Medulla oblongata (tissue), 1 donor: ENCODE measurements around the gene AP5S1.
"Not testable (repeated sequence)": the region's sequence is repeated elsewhere in the genome, so short reads cannot be mapped to it uniquely, and the experiment has no call there.

Source experiments
- DNase-seq: peaks from one replicate; pipeline ENCODE4 v3.0.0-alpha.2; 2015; ENCODE audit errors: extremely low spot score

The AP5S1 gene

GRCh38 chr20:3812259-3812681 is 8.1 kb upstream of the AP5S1 start:
- no peak for DNase-seq

- DNase-seq: no peak
Observed at GRCh38 chr20:3812975-3813847, 7.1 kb upstream of the AP5S1 start.

- no peak for DNase-seq
Observed at GRCh38 chr20:3813848-3814581, 6.3 kb upstream of the AP5S1 start.

- no peak for DNase-seq
Observed at GRCh38 chr20:3814928-3815495, 5.3 kb upstream of the AP5S1 start.

GRCh38 chr20:3815703-3816315 is 4.5 kb upstream of the AP5S1 start:
- DNase-seq: no peak

- peak; percentile 65 for DNase-seq
Observed at GRCh38 chr20:3818155-3819151, 1.9 kb upstream of the AP5S1 start.

GRCh38 chr20:3819411-3820047 is 818 bp upstream of the AP5S1 start:
- no peak for DNase-seq

GRCh38 chr20:3820901-3821727 is 767 bp downstream of the AP5S1 start:
- no peak for DNase-seq

- no peak for DNase-seq
Observed at GRCh38 chr20:3821996-3822395, 1.6 kb downstream of the AP5S1 start.

GRCh38 chr20:3823881-3824280 is 3.5 kb downstream of the AP5S1 start:
- no peak for DNase-seq

- DNase-seq: no peak
Observed at GRCh38 chr20:3825526-3825925, 5.2 kb downstream of the AP5S1 start.

- DNase-seq: no peak
Observed at GRCh38 chr20:3826420-3826819, 6.1 kb downstream of the AP5S1 start.

GRCh38 chr20:3828798-3829197 is 8.5 kb downstream of the AP5S1 start:
- no peak for DNase-seq

- not testable (repeated sequence) for DNase-seq
Observed at GRCh38 chr20:3829891-3830290, 9.5 kb downstream of the AP5S1 start.

- DNase-seq: no peak
Observed at GRCh38 chr20:3836132-3836531, 15.8 kb downstream of the AP5S1 start.

- DNase-seq: no peak
Observed at GRCh38 chr20:3839328-3839727, 19.0 kb downstream of the AP5S1 start.

GRCh38 chr20:3840201-3840600 is 19.9 kb downstream of the AP5S1 start:
- DNase-seq: not testable (repeated sequence)

- DNase-seq: no peak
Observed at GRCh38 chr20:3842348-3842930, 22.1 kb downstream of the AP5S1 start.

GRCh38 chr20:3843490-3843889 is 23.1 kb downstream of the AP5S1 start:
- DNase-seq: no peak
